Activated CD8-positive, alpha-beta memory T cell treated with anti-CD3 and anti-CD28 coated beads for 48 hours (primary cell): ENCODE results near the gene SUSD4.
"Not testable (repeated sequence)": the region's sequence is repeated elsewhere in the genome, so short reads cannot be mapped to it uniquely, and the experiment has no call there.

Experiments
- DNase-seq, 3 experiments: peaks; one replicate each; pipeline ENCODE4 v3.0.0-alpha.2; 2020; ENCODE audit warnings: low read depth in 2 of 3, low spot score in 2 of 3

The SUSD4 gene, protein sequence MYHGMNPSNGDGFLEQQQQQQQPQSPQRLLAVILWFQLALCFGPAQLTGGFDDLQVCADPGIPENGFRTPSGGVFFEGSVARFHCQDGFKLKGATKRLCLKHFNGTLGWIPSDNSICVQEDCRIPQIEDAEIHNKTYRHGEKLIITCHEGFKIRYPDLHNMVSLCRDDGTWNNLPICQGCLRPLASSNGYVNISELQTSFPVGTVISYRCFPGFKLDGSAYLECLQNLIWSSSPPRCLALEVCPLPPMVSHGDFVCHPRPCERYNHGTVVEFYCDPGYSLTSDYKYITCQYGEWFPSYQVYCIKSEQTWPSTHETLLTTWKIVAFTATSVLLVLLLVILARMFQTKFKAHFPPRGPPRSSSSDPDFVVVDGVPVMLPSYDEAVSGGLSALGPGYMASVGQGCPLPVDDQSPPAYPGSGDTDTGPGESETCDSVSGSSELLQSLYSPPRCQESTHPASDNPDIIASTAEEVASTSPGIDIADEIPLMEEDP

DNA sequence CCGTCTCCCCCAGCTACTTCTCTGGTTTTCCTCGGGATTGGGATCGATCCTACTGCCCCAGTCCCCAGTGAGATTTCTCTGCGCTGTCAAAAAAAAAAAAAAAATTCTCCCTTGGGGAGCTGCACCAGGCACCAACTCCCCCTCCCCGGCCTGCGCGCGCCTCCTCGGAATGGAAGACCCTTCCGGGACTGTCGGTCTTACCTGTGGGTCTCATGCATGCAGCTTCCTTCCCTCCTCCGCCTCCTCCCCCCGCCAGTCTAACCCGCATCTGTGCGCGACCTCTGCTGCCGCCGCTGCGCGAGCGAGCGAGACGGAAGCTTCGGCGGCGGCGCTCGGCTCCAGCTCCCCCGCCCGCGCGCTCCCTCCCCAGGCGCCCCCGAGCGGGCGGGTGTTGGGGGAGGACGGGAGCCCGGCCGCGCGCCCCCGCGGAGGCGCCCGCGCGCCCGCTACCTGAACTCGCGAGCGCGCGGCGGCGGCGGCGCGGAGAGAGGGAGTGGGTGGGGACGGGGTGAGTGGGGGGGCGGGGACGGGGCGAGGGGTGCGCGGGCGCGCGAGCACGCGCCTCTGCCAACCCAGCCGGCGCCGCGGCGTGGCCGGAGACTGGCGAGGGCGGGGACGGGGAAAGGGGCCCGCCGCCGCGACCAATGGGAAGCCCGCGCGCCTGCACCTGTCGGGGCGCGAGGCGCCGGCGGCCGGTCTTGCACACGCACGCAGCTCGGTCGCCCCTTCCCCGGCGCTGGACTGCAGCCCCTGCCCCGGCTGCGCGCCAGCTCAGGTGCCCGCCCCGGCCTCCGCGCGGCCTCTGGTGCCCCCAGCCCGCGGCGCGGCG lies at the start of gene SUSD4:
Gene SUSD4 (minus strand): TSS at position 321 of the 829 bp plus-strand sequence. CDS start 751 bp downstream, outside the sequence.
- peak in 2 of 3 experiments; percentile 5 to 26 for DNase-seq

DNA sequence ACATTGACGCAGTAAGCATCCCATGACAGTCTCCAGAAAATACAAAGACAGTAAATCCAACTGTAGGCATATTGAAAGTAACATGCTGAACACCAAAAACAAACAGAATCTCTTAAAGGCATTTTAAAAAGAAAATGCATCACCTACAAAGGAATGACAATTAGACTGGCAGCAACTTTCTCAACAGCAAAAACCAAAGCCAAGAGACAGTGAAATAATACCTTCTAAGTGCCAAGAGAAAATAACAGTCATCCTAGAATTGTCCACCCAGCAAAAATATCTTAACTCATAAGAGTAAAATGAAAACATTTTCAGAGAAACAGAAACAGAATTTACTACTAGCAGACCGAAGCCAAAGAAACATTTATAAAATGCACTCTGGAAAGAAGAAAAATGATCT lies 49.2 kb upstream of the SUSD4 start:
- DNase-seq = no peak

DNA sequence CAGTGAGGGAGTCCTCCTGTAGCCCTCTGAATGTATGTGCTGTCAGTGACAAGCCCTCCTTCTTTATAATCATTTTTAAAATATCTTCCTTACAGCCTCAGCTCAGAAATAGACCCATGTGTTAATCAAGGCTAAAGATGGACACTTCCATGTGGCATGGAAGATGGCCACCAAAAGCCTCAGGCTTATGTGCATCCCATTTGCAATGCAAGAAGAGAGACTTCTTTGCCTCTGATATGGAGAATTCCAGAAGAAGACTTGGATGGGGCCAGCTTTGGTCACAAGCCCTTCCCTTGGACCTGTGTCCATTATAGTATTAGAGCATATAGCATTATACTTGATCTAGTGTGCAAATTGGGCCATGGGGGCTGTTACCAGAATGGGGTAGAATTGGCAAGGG lies 47.7 kb upstream of the SUSD4 start:
- no peak for DNase-seq

DNA sequence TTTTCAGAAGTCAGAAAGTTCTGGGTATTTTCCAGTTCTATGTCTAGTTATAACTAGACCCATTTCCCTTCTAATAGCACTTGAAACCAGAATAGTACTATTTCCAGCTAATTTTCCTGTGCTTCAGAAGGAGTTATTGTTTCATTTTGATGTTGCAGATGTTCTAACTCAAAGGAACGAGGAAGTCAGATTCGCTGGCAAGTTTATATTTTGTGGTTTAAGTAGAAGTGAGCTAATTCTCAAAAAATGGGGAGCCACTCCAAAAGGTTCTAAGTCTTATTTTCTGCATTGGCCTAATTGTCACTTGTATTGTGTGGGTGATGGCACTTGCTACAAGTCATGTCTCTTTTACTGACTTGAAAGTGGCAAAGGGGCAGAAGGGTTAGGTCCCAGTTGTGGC lies 47.3 kb upstream of the SUSD4 start:
- DNase-seq = no peak

DNA sequence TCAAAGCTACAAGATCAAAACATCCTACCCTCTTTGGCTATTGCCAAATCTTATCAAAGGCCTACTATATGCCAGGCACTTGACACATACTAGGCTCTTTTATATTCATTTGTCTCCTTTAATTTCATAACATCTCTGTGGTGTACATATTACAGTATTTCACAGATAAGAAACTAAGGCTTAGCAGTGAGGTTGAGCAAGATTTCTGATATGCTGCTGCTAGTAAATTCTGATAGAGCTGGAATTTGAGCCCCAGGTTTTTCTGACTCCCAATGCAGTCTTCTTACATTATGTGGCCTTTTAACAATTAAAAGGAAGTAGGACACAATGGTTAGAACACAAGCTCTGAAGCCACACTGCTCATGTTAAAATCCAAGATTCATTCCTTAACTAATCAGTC lies 46.1 kb upstream of the SUSD4 start:
- no peak for DNase-seq

DNA sequence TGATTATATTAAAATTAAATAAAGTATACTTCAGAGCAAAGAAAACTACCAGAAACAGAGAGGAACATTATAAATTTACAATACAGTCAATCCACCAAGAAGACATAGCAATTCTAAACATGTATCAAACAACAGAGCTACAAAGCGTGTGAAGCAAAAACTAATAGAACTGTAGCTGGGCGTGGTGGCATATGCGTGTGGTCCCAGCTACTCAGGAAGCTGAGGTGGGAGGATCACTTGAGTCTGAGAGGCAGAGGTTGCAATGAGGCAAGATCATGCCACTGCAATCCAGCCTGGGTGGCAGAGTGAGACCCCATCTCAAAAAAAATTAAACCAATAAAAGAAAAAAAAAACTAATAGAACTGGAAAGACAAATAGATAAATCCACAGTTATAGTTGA lies 41.5 kb upstream of the SUSD4 start:
- no peak for DNase-seq

DNA sequence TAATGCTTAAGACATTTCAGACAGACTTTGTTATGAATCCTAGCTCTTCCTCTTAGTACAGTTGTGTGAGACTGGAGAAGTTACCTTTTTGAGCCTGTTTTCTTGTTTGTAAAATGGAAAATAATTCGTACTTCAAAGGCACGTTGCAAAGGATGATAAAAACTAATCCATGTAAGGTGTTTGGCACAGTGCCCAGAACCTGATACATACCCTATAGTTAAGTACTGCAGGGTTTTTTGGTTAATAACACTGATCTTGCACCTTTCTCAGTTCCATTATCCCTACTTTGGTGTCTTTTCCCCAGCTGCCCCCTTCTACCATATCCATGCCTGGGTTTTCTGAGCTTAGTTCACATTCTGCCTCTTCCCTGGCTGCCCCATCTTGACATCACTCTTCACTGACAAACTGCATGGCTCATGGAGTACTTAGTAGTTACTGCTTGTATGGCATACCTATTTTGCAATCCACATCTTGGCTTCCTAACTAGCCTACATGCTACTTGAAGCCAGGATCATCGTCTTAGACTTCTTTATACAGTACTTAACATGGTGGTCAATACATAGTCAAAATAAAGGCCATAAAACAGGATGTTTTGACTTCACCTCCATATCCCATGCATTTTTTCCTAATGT lies 39.3 kb upstream of the SUSD4 start:
- no peak for DNase-seq

DNA sequence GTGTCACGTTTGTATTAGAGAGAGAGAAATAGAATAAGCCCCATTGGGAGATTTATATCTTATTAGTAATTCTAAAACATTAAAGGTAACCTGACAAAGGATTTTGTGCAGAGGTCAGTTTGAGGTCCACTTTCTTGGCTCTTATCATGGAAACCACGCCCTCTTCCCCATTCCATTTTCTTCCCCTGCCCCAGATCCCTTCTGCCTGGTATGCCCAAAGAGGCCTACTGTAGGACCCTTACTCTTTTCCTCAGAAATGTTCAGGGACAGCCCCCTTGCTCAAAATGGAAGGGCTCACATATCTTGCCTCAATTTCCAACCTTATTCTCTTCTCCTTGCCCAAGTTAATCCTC lies 38.8 kb upstream of the SUSD4 start:
- DNase-seq = no peak

DNA sequence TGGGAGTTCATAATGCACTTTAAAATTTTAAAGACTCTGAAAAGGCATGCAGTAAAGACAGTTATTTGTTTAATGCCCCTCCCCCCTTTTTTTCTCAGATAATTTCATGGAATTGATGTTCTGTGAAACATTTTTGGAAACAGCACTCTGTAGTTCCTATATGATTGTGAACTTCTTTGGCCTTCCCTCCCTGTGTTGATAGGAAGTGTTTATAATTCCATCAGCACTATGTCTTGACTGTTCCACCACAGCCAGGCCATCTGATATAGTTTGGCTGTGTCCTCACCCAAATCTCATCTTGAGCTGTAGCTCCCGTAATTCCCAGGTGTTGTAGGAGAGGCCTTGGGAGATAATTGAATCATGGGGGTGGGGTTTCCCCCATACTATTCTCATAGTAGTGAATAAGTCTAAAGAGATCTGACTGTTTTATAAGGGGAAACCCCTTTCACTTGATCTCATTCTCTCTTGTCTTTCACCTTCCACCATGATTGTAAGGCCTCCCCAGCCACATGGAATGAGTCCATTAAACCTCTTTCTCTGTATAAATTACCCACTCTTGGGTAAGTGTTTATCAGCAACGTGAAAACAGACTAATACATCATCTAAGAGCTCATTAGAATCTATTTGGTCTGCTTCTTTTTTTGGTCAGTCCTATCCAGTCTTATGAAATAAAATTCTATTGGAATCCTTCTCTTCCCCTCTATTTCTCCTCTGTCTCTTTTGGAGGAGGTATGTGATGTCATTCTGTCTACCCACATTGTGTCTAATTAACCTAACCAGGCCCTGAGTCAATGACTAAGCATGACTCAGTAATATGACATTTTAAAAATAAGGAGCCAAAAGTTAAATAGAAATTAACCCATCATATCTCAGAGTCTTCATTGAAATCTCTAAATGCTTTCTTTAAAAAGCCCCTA lies 38.2 kb upstream of the SUSD4 start:
- DNase-seq = no peak

DNA sequence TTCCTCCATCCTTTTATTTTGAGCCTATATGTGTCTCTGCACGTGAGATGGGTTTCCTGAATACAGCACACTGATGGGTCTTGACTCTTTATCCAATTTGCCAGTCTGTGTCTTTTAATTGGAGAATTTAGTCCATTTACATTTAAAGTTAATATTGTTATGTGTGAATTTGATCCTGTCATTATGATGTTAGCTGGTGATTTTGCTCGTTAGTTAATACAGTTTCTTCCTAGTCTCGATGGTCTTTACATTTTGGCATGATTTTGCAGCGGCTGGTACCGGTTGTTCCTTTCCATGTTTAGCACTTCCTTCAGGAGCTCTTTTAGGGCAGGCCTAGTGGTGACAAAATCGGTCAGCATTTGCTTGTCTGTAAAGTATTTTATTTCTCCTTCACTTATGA lies 35.4 kb upstream of the SUSD4 start:
- not testable (repeated sequence) for DNase-seq

DNA sequence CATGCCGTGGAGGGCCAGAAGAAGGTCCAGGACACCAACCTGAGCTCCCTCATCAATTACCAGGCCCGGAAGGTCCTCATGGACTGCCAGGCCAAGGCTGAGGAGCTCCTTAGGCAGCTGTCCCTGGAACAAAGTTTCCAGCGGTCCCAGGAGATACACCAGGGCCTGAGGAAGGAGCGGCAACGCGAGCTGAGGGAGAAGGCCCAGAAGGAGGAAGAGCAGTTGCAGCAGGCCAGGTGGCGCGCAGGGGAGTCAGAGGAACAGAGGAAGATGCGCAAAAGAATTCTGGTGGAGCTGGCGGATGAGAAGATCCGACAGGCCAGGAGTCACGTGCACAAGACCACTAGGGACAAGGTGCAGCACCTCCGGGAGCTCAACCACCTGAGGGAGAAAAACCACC lies 30.7 kb upstream of the SUSD4 start:
- DNase-seq = no peak

DNA sequence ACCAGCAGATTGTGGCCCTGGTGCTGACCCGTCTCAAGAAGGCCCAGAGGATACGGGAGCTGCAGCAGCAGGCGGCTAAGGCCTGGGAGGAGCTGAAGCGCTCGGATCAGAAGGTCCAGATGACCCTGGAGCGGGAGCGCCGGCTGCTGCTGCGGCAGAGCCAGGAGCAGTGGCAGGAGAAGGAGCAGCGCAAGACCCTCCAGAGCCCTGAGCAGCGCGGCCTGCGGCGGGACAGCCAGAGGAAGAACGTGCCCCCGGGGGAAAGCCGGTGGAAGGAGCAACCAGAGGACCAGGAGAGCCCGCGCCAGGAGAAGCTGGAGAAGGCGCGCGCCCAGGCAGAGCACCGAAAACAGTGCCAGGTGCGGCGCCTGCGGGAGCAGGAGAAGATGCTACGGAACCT lies 30.3 kb upstream of the SUSD4 start:
- no peak for DNase-seq

DNA sequence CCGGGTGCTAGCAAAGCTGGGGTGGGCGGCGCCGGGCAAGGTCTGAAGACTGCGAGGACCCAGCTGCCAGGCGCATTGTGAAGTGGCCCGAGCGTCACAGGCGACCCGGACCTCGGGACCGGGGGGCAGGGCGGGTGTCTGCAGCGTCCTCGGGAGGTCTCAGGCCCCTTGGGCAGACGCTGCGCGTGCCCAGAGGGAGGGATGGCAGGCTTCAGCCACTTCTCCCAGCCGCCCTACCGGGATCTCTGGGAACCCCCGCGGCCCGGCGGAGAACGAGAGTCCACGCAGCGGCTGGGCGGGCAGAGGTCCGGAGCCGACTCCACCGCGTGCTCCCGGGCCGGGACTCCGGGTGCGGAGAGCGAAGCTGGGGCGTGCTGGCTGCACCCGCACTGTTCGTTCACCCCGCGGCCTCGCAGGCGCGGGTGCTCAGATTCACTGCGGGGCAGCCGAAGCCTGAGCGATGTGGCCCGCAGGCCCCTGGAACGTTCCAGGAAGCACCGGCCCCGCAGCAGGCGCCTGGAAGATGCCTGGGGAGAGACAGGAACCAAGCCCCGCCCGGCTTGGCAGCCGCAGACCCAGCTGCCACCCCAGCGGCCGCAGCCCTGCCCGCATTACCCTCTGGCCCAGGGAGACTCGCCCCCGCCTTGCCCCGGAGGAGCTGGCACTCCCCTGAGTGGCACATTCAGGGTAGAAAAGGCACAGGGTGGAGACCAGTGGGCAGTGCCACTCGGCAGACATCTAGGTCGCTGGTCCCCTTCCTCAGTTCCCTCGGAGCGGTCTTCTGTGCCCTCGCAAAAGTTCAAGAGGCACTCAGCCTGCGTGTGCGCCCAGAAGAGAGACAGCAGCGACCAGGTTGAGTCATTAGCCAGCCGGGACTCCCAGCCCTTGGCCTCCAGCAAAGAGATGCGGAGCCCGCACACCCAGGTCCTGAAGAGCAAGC lies 29.6 kb upstream of the SUSD4 start, which contains the start of gene CCDC185:
Gene CCDC185 (plus strand): TSS at position 141 of the 940 bp plus-strand sequence. CDS start 61 bp downstream, at position 202.
- DNase-seq = no peak

DNA sequence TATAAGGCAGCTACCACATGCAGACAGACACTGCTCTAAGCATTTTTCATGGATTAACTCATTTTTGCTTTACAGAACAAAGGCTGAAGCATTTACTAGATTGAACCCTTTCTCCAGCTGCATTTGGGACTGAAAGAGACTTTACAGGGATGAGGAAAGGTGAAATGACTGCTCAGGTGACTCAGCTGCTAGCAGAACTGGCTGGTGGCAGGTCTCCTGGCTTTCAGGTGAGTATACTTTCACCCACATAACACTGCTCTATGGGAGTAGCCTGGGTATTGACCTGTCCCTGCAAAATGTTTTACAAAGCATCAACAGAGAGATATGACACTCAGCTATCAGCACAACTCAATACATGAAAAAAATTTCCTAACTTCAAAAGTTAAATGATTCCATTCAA lies 26.6 kb upstream of the SUSD4 start:
- DNase-seq = no peak

DNA sequence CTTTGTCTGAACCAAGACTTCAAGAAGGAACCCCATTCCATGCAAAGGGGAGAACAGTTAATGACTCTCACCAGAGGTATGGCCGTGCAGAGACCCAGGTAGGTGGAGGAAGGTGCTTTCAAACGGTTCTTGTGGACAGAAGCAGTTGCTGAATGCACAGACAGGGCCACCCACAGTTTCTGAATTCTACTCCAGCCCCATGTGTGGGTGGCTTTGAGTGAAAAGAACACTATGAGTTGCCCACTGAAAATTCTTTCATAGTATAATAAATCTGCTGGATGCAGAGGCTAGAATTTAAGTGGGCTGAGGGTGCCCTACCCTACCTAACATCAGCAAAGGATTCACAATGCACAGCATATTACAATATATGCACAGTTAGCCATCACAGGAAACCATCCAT lies 22.0 kb upstream of the SUSD4 start:
- no peak for DNase-seq

DNA sequence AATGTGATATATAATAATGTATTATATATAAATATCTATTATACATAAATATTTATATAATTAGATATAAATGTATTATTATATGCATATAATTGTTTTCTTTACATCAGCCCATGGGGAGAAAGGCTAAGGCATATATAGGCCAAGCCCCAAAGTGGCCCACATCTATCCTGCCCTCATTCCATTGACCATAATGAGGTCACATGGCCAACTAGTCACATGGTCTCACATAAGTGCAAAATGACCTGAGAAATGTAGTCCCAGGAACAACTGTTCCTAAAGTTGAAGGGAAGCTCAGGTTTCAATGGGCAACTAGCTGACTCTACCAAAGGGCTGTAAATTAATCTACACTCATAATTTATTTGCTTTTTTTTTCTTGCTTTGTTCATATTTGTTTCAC lies 14.8 kb upstream of the SUSD4 start:
- no peak for DNase-seq

DNA sequence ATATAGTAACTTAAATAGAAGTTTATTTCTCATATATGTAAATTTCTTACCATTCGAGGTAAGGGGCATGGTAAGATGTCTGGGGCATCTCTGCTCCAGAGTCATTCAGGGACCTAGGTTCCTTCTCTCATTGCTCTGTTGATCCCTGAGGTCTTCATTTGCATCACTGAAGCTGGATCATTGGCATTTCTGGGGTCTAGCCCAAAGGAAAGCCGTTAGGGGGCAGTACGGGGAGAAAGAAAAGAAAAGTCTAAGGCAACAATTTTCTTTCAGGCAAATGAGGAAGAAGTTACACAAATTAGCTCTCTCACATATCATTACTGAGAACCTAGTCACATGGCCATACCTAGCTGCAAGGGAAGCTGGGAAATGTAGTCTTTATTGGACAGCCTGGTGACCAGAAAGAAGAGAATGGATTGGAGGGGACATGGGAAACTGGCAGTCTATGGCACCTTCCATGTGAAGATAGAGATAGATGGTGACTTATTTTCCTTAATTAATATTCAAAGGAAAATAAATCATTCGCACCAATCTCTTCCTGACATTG lies 10.2 kb upstream of the SUSD4 start:
- no peak for DNase-seq

DNA sequence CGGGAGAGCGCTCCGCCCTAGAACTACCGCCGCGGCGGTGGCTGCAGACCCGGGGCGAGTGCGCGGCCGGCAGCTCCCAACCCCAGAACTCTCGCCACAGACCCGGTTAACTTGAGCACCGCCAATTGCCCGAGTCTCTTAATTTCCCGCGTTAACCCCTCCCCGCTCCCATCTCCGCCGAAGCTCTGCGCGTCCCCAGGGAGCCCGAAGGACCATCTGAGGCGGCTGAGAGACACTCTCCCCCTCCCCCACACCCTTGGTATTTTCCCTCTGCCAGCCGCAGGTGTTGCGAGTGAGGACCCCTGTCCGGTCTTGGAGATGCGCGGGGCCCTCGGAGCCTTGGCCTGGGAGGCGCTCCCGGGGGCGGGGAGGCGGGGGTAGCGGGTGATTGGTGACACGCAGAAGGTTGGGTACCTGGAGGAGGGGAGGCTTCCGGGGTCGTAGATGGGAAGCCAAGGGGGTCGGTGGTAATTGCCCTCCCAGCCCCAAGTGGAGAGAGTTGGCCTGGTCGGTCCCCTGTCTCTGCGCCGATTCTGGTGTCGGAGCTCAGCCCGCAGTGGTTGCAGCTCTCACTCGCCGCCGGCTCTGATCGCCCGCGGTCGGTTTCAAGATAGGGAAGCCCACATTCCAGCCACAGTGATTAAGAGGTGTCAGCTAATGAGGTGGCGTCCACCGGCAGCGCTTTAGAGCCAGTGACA lies 858 bp upstream of the SUSD4 start:
- DNase-seq = peak in 1 of 3 experiments; percentile 3
